ENCODE data around the gene DBP.

DNA sequence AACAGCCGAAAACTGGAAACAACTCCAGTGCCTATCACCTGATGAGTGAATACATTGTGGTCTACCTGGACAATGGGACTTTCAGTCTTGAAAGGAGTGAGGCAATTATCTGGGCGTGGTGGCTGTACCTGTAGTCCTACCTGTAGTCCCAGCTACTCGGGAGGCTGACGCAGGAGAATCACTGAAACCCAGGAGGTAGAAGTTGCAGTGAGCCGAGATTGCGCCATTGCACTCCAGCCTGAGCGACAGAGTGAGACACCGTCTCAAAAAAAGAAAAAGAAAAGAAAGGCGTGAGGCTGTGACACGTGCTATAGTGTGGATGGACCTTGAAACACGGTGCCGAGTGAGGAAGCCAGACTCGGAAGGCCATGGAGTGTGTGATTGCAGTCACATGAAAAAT is 39.7 kb upstream of the DBP start:
- TF ChIP-seq, protein P1, sequence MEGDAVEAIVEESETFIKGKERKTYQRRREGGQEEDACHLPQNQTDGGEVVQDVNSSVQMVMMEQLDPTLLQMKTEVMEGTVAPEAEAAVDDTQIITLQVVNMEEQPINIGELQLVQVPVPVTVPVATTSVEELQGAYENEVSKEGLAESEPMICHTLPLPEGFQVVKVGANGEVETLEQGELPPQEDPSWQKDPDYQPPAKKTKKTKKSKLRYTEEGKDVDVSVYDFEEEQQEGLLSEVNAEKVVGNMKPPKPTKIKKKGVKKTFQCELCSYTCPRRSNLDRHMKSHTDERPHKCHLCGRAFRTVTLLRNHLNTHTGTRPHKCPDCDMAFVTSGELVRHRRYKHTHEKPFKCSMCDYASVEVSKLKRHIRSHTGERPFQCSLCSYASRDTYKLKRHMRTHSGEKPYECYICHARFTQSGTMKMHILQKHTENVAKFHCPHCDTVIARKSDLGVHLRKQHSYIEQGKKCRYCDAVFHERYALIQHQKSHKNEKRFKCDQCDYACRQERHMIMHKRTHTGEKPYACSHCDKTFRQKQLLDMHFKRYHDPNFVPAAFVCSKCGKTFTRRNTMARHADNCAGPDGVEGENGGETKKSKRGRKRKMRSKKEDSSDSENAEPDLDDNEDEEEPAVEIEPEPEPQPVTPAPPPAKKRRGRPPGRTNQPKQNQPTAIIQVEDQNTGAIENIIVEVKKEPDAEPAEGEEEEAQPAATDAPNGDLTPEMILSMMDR (conservative IDR thresholded peaks at IDR 0.05 in 1 of 2, IDR thresholded peaks at IDR 0.05 in 1 of 2; ENCODE audit: extremely low read depth in 1 of 2, insufficient read depth in 1 of 2, low read depth in 1 of 2, low read length in 2 of 2) = no peak
- no peak for TF ChIP-seq EZH2 (IDR thresholded peaks at IDR 0.05; ENCODE audit: borderline replicate concordance, low read length)

Data from mammary epithelial cell (primary cell).